Endothelial cell of umbilical vein (primary cell): Measurements from ENCODE around the gene FOSL2. TPM values are rescaled to one million over a fixed set of nuclear protein-coding genes. Genes with fewer than 3 reads are reported as not detected.

ENCODE experiments used
- BruUV-seq: library from RNA; stranded (reverse); fragments of 400-500 nt; replicated peaks from 2 replicates; lab custom pipeline; 2021; lab: Mats Ljungman, UMichigan
- CTCF ChIA-PET: fragments of 300-600, 350-600 bp; sonication (Branson Sonifier 250); formaldehyde crosslinking; loops from one replicate; lab custom pipeline; 2021; ENCODE audit warnings: antibody characterized with exemption, inconsistent platforms; lab: Charles Lee
- POLR2A ChIA-PET: fragments of 300-600, 350-600 bp; sonication (Branson Sonifier 250); formaldehyde crosslinking; loops from one replicate; lab custom pipeline; 2021; ENCODE audit warnings: antibody characterized with exemption, inconsistent platforms; lab: Charles Lee
- DNase-seq: peaks from one replicate; pipeline ENCODE4 v3.0.0-alpha.2; 2011; ENCODE audit warnings: low read depth, low spot score
- FAIRE-seq: peaks from 2 replicates; lab custom pipeline; 2011; peaks lifted over from hg19 to GRCh38; lab: Jason Lieb, UNC
- H2AFZ ChIP-seq: 2 replicates; pipeline ENCODE4 v1.6.0; 2012; ENCODE audit warnings: low read depth, low read length, control low read depth, inconsistent platforms
- H3K27ac ChIP-seq: 2 replicates; pipeline ENCODE4 v1.5.1; 2011; ENCODE audit warnings: low read depth, mild to moderate bottlenecking, control low read depth, low read length, moderate library complexity; ENCODE audit not compliant: insufficient read depth
- H3K27me3 ChIP-seq, 2 experiments: 2 replicates each; pipeline versions ENCODE4 v1.6.0 to v1.6.1; 2011; ENCODE audit warnings: low read length in 2 of 2, mixed read lengths in 1 of 2; ENCODE audit not compliant: control insufficient read depth in 2 of 2, insufficient read depth in 2 of 2
- H3K36me3 ChIP-seq, 2 experiments: 2 replicates in 1 of 2; 3 replicates in 1 of 2; pipeline ENCODE4 v1.5.1; 2011; ENCODE audit warnings: low read length in 2 of 2, mild to moderate bottlenecking in 1 of 2, moderate library complexity in 1 of 2; ENCODE audit not compliant: control insufficient read depth in 2 of 2, insufficient read depth in 2 of 2; ENCODE audit errors: extremely low read depth in 1 of 2
- H3K4me1 ChIP-seq: 3 replicates; pipeline ENCODE4 v1.5.1; 2011; ENCODE audit warnings: mild to moderate bottlenecking, low read length; ENCODE audit not compliant: control insufficient read depth, insufficient read depth; ENCODE audit errors: extremely low read depth
- H3K4me2 ChIP-seq: 2 replicates; pipeline ENCODE4 v1.6.1; 2011; ENCODE audit warnings: low read length, control low read depth, mixed read lengths; ENCODE audit not compliant: insufficient read depth
- H3K4me3 ChIP-seq, 3 experiments: fragments of 200-600 bp in 1 of 3; sonication (generic), shearing (Covaris generic) in 1 of 3; replicated peaks in 1 of 3; 2 replicates each; pipeline ENCODE4 v1.5.1; 2011 to 2016; ENCODE audit warnings: control low read depth in 3 of 3, low read length in 3 of 3, mild to moderate bottlenecking in 2 of 3, inconsistent platforms in 1 of 3, low read depth in 1 of 3, moderate library complexity in 1 of 3; ENCODE audit not compliant: insufficient read depth in 1 of 3
- H3K79me2 ChIP-seq: 2 replicates; pipeline ENCODE4 v1.6.0; 2012; ENCODE audit warnings: low read length, inconsistent platforms; ENCODE audit not compliant: control insufficient read depth, insufficient read depth
- H3K9ac ChIP-seq: replicated peaks from 2 replicates; pipeline ENCODE3; 2011; ENCODE audit warnings: low read length, control low read depth; ENCODE audit not compliant: insufficient read depth; ENCODE audit errors: extremely low read depth
- H3K9me1 ChIP-seq: replicated peaks from 3 replicates; pipeline ENCODE4 v1.6.0; 2011; ENCODE audit warnings: mild to moderate bottlenecking, low read length; ENCODE audit not compliant: control insufficient read depth, insufficient read depth; ENCODE audit errors: extremely low read depth
- H3K9me3 ChIP-seq: replicated peaks from 2 replicates; pipeline ENCODE4 v1.5.1; 2012; ENCODE audit warnings: low read length, inconsistent platforms; ENCODE audit not compliant: control insufficient read depth, insufficient read depth
- H4K20me1 ChIP-seq: replicated peaks from 2 replicates; pipeline ENCODE3; 2011; ENCODE audit warnings: mild to moderate bottlenecking, low read length; ENCODE audit not compliant: control insufficient read depth, insufficient read depth; ENCODE audit errors: extremely low read depth
- CTCF ChIP-seq, 2 donors: IDR thresholded peaks; 1 replicate in 1 of 2; 2 replicates in 1 of 2; pipeline ENCODE4 v1.5.1; 2011; ENCODE audit warnings: low read length in 2 of 2, mild to moderate bottlenecking in 2 of 2, moderate library complexity in 2 of 2, control low read depth in 1 of 2, inconsistent platforms in 1 of 2, low read depth in 1 of 2; ENCODE audit not compliant: insufficient read depth in 1 of 2; ENCODE audit errors: extremely low read depth in 1 of 2
- EZH2 ChIP-seq: IDR thresholded peaks from 2 replicates; pipeline ENCODE4 v1.6.1; 2012; ENCODE audit warnings: borderline replicate concordance, low read depth, mild to moderate bottlenecking, moderate library complexity, low read length, inconsistent platforms; ENCODE audit not compliant: severe bottlenecking
- FOS ChIP-seq: IDR thresholded peaks from 2 replicates; pipeline ENCODE4 v1.6.1; 2011; ENCODE audit warnings: mild to moderate bottlenecking, low read length, moderate library complexity, borderline replicate concordance; ENCODE audit not compliant: insufficient read depth
- GATA2 ChIP-seq: IDR thresholded peaks from 2 replicates; pipeline ENCODE4 v1.7.0; 2011; ENCODE audit warnings: low read depth, mild to moderate bottlenecking, moderate library complexity, mixed read lengths, low read length; ENCODE audit not compliant: insufficient read length, insufficient read depth
- JUN ChIP-seq: IDR thresholded peaks from 2 replicates; pipeline ENCODE4 v1.6.1; 2011; ENCODE audit warnings: borderline replicate concordance, low read depth; ENCODE audit not compliant: insufficient read length, insufficient read depth
- MAX ChIP-seq: IDR thresholded peaks from 2 replicates; pipeline ENCODE4 v1.6.1; 2011; ENCODE audit not compliant: insufficient read depth, insufficient read length
- MYC ChIP-seq: IDR thresholded peaks from one replicate; pipeline ENCODE4 v1.6.1; 2011; ENCODE audit warnings: mild to moderate bottlenecking, low read depth, low read length
- POLR2A ChIP-seq: IDR thresholded peaks from 2 replicates; pipeline ENCODE4 v1.6.1; 2012; ENCODE audit warnings: low read depth, mild to moderate bottlenecking, control low read depth, low read length
- POLR2AphosphoS5 ChIP-seq: IDR thresholded peaks from 2 replicates; pipeline ENCODE4 v1.6.1; 2012; ENCODE audit warnings: low read depth, mild to moderate bottlenecking, control low read depth, low read length, moderate library complexity; ENCODE audit not compliant: insufficient read depth
- dilution Hi-C: fragments of 300-500 bp; cut with MboI; formaldehyde crosslinking; loops from one replicate; pipeline ENCODE4 v1.15.0; 2019; ENCODE audit warnings: low sequenced_read_pairs; ENCODE audit not compliant: extremely low pct_ligation_motif_present
- intact Hi-C: fragments of 100-400 bp; cut with micrococcal nuclease; formaldehyde crosslinking; loops from one replicate; pipeline ENCODE4 v1.10.0; 2022
- polyA plus RNA-seq, 4 experiments: library from polyadenylated mRNA; depleted of rRNA in 3 of 4; stranded (reverse) in 3 of 4; unstranded in 1 of 4; fragments of >200 nt; gene quantifications; 2 replicates each; pipeline versions ENCODE4 v1.2.1 to v1.2.3, GENCODE V29; 2011 to 2012; ENCODE audit warnings: missing spikeins in 1 of 4
- total RNA-seq: library from RNA; stranded (reverse); gene quantifications from 2 replicates; pipeline ENCODE4 v1.2.3, GENCODE V29; 2021

Gene FOSL2
- total and polyA plus RNA-seq, 2 donors (not counting 3 experiments of a cell fraction or from before 2014, with no cell fraction given), result 43.9 to 85.3 TPM

- Histone ChIP-seq H3K4me1 (peaks cover 55% of the 10 kb centered on the region), H4K20me1 (peaks cover 2% of the 10 kb centered on the region), H3K9me1 (no peaks in the 10 kb centered on the region), H3K27me3 (no peaks in the 10 kb centered on the region), H3K36me3 (peaks cover 18 to 23% of the 10 kb centered on the region in 2 experiments), H3K4me2 (no peak overlapping the region), H3K9me3 (no peaks in the 10 kb centered on the region), H3K9ac (no peak overlapping the region), H3K27ac (peak overlapping the region; percentile 99), H2AFZ (no peak overlapping the region), H3K4me3 (no peak overlapping the region), H3K79me2 (peaks cover 99% of the 10 kb centered on the region)
- DNase-seq (no peak), FAIRE-seq (no peak)
- intact Hi-C loops (no loop called here), dilution Hi-C loops (no loop called here)
- no TSS peak for BruUV-seq
- ChIA-PET POLR2A (no interaction called here), CTCF (interaction anchor here (1.4 kb wide), 1 partner anchor 9 kb away, joined by 3 read pairs; no protein-coding TSS in a partner anchor)
- TF ChIP-seq POLR2AphosphoS5 (no peak), POLR2A (no peak), FOS (no peak), EZH2 (no peak), GATA2 (no peak), MYC (no peak), JUN (no peak), MAX (no peak), CTCF (IDR thresholded peaks at IDR 0.05; ENCODE audit: extremely low read depth in 1 of 2, insufficient read depth in 1 of 2, low read depth in 1 of 2, low read length in 2 of 2) (no peak)
Observed at GRCh38 chr2:28399289-28399688, 6.6 kb downstream of the FOSL2 start.
